Measurements from ENCODE around the gene CCR6.
A peak's percentile ranks its signal among the peaks of the same experiment; 100 is the strongest.
"Not testable (repeated sequence)": the region's sequence is repeated elsewhere in the genome, so short reads cannot be mapped to it uniquely, and the experiment has no call there.

Gene CCR6

DNA sequence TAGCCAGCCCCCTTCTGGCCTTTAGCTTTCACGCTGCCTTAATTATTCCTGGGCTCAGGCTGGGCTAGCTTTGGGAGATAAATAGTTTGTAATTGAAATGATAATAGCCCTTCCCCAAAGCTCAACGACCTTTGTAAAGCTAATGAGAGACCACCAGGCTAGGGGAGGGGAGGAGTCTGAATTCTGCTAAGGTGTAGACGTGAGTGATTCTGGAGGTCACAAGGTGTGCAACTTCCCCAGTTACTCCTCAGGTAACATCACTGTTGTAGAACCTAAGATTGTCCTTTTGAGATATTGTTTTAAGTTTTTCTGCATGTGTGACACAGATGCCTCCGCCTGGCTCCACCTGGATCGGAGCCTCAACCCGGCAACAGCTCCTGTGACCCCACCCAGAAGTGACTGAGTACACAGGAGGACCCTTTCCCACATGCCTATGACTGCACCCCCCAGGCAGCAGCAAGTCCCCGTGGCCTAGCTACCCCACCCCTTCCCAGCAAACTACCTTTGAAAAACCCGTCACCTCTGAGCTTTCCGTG is 40.6 kb downstream of the CCR6 start:
- H3K27me3 ChIP-seq: no peaks in the 10 kb centered on the region
- H3K9me3 ChIP-seq: no peaks in the 10 kb centered on the region
- H3K4me3 ChIP-seq: no peak overlapping the region
- no peaks in the 10 kb centered on the region for H3K36me3 ChIP-seq
- TF ChIP-seq Cebpa-rat (IDR thresholded peaks at IDR 0.05): no peak
- no peak overlapping the region for H3K9ac ChIP-seq
- H4K20me1 ChIP-seq: no peaks in the 10 kb centered on the region
- no peaks in the 10 kb centered on the region for H3K4me1 ChIP-seq
- H3K27ac ChIP-seq: no peak overlapping the region
- no peak overlapping the region for H3K4me2 ChIP-seq

DNA sequence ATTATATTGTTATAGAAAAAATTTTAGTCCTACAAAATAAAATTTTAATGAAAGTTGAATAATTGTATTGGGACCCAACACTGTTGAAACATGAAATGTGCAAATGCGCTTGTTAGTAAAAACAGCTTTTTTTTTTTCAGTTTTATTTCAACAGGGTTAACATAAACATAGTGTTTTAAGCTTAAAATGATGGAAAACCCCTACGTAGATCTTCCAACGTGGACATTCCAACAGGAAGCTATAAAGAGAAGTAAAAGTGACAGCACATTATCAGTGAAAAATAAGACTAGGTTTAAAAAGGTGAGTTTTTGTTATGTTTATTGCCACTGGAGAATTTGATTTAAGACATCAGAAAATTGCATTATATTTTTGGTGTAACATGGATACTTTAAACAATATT is 41.4 kb downstream of the CCR6 start:
- Histone ChIP-seq H3K9me3 (no peaks in the 10 kb centered on the region), H3K27me3 (no peaks in the 10 kb centered on the region), H3K4me1 (no peaks in the 10 kb centered on the region), H4K20me1 (no peaks in the 10 kb centered on the region), H3K36me3 (no peaks in the 10 kb centered on the region), H3K9ac (no peak overlapping the region), H3K27ac (no peak overlapping the region), H3K4me2 (no peak overlapping the region), H3K4me3 (no peak overlapping the region)
- TF ChIP-seq Cebpa-rat (IDR thresholded peaks at IDR 0.05): no peak

GRCh38 chr6:167165858-167166471 is 43.1 kb downstream of the CCR6 start:
- no peak for TF ChIP-seq Cebpa-rat (IDR thresholded peaks at IDR 0.05)
- Histone ChIP-seq H3K27ac (no peak overlapping the region), H3K4me1 (peaks cover 5% of the 10 kb centered on the region; the same call in 1 of the 2 replicates), H3K36me3 (no peaks in the 10 kb centered on the region), H3K9ac (no peak overlapping the region), H3K4me3 (no peak overlapping the region), H3K4me2 (no peak overlapping the region), H4K20me1 (no peaks in the 10 kb centered on the region), H3K27me3 (no peaks in the 10 kb centered on the region; the same call in 1 of the 2 replicates), H3K9me3 (no peaks in the 10 kb centered on the region)

GRCh38 chr6:167167699-167168098 is 44.8 kb downstream of the CCR6 start:
- H3K4me3 ChIP-seq, H3K36me3 ChIP-seq, H3K27ac ChIP-seq, H3K27me3 ChIP-seq, H3K4me2 ChIP-seq, H4K20me1 ChIP-seq, H3K9ac ChIP-seq, H3K9me3 ChIP-seq: not testable (repeated sequence)
- H3K4me1 ChIP-seq: peaks cover 13% of the 10 kb centered on the region; the same call in 1 of the 2 replicates

- not testable (repeated sequence) for H4K20me1 ChIP-seq, H3K36me3 ChIP-seq, H3K9ac ChIP-seq, H3K9me3 ChIP-seq, H3K4me2 ChIP-seq, H3K27me3 ChIP-seq, H3K4me3 ChIP-seq, H3K27ac ChIP-seq
- peaks cover 13% of the 10 kb centered on the region; the same call in 1 of the 2 replicates for H3K4me1 ChIP-seq
Observed at GRCh38 chr6:167168296-167168695, 45.4 kb downstream of the CCR6 start.

DNA sequence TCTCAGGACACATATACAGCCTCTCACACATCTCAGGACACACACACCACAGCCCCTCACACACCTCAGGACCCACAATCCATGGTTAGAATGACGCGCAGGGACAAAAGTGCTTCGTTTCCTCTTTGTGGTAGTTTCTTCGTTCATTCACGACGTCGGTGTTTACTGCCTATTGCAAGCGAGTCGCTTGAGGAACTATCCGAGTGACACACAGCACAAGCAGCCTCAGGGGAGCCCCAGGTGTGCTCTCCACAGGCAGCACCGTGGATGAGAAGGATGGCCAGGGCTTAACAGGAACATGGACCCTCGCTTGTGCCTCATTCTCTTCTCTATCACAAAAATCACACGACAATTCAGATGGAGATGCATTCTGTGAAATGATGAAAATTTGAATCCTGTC is 47.0 kb downstream of the CCR6 start:
- H3K4me3 ChIP-seq, H3K9ac ChIP-seq, H3K9me3 ChIP-seq, H3K36me3 ChIP-seq, H3K27ac ChIP-seq, H4K20me1 ChIP-seq, H3K27me3 ChIP-seq: not testable (repeated sequence)
- Histone ChIP-seq H3K4me1 (peaks cover 18% of the 10 kb centered on the region), H3K4me2 (peak overlapping the region; percentile 13; the same call in 1 of the 2 replicates)

DNA sequence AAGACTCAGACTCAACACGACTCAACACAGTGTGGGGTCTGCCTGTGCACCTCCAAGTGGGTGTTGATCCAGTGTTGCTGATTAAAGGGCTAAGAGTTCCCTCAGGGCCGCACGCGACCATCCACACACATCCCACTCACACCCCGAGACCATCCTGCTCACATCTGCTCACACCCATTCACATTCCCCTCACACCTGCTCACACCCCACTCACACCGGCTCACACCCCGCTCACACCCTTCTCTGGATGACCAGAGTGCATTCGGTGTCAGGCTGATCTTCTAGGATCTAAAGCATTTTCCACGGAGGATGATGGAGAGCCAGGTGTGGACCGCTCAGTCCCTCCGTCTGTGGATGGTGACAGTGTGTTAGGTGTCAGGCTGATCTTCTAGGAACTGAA is 48.4 kb downstream of the CCR6 start:
- not testable (repeated sequence) for H3K4me2 ChIP-seq, H3K9me3 ChIP-seq, H3K9ac ChIP-seq, H3K36me3 ChIP-seq, H3K27me3 ChIP-seq, H3K27ac ChIP-seq, H3K4me3 ChIP-seq, H4K20me1 ChIP-seq
- peaks cover 18% of the 10 kb centered on the region for H3K4me1 ChIP-seq

- Histone ChIP-seq H3K4me1 (peaks cover 18% of the 10 kb centered on the region), H3K4me2 (peak overlapping the region; percentile 34; the same call in 1 of the 2 replicates)
- not testable (repeated sequence) for H3K27ac ChIP-seq, H3K9me3 ChIP-seq, H4K20me1 ChIP-seq, H3K9ac ChIP-seq, H3K36me3 ChIP-seq, H3K27me3 ChIP-seq, H3K4me3 ChIP-seq
Observed at GRCh38 chr6:167172011-167172410, 49.1 kb downstream of the CCR6 start.

- not testable (repeated sequence) for H3K9ac ChIP-seq, H3K4me2 ChIP-seq, H3K4me1 ChIP-seq, H3K27me3 ChIP-seq, H3K9me3 ChIP-seq, H3K4me3 ChIP-seq, H4K20me1 ChIP-seq, H3K27ac ChIP-seq, H3K36me3 ChIP-seq
Observed at GRCh38 chr6:167177271-167177670, 54.4 kb downstream of the CCR6 start.

- H3K9me3 ChIP-seq, H4K20me1 ChIP-seq, H3K27me3 ChIP-seq, H3K27ac ChIP-seq, H3K4me2 ChIP-seq, H3K9ac ChIP-seq, H3K36me3 ChIP-seq, H3K4me1 ChIP-seq, H3K4me3 ChIP-seq: not testable (repeated sequence)
Observed at GRCh38 chr6:167178896-167179655, 56.2 kb downstream of the CCR6 start.

DNA sequence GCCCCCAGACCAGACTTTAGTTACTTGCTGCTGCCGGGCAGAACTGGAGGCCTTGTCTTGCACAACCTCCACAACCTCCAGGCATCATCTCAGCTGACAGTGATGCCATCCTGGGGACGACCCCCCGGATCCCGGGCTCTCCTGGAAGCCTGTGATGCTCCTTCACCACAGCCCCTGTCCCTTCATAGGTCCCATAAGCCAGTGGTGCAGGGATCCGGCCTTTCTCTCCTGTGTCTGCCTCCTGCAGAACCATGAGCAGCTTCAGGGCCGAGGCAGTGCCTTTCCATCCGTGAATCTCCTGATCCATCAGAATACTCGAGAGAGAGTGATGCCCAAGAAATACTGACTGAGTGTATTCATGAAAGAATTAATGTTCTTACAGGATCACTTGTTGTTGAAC is 57.2 kb downstream of the CCR6 start:
- H3K4me3 ChIP-seq, H3K9ac ChIP-seq, H3K36me3 ChIP-seq, H4K20me1 ChIP-seq, H3K27ac ChIP-seq, H3K9me3 ChIP-seq, H3K27me3 ChIP-seq, H3K4me1 ChIP-seq, H3K4me2 ChIP-seq: not testable (repeated sequence)

DNA sequence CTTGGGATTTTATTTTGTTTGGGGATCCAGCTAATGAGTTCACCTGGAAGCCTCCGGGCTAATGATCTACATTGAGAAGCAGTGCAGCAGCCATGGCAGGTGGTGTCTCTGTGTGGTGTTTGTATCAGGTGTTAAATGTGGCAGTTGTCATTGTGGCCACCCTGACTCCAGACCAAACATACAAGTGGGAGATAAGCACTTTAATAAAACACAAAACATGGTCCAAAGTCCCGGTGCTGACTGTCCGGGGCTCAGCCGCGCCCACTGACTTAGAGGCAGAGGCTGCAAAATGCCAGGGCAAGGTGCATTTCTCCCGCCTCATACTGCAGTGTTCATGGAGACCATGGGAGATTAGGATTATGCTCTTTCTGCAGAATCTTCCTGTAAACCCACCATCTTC is 58.5 kb downstream of the CCR6 start:
- not testable (repeated sequence) for H3K9ac ChIP-seq, H3K27me3 ChIP-seq, H3K4me1 ChIP-seq, H3K9me3 ChIP-seq, H3K27ac ChIP-seq, H3K4me2 ChIP-seq, H3K4me3 ChIP-seq, H3K36me3 ChIP-seq, H4K20me1 ChIP-seq

GRCh38 chr6:167182913-167183314 is 60.0 kb downstream of the CCR6 start:
- not testable (repeated sequence) for H3K4me3 ChIP-seq, H3K27ac ChIP-seq, H3K36me3 ChIP-seq, H3K4me1 ChIP-seq, H3K9me3 ChIP-seq, H3K9ac ChIP-seq, H3K27me3 ChIP-seq, H4K20me1 ChIP-seq, H3K4me2 ChIP-seq

- H3K4me2 ChIP-seq, H3K4me1 ChIP-seq, H3K4me3 ChIP-seq, H3K9me3 ChIP-seq, H4K20me1 ChIP-seq, H3K36me3 ChIP-seq, H3K9ac ChIP-seq, H3K27ac ChIP-seq, H3K27me3 ChIP-seq: not testable (repeated sequence)
Observed at GRCh38 chr6:167185101-167185500, 62.2 kb downstream of the CCR6 start.

All from BLaER1 (cell line).